H1 (cell line): Measurements from ENCODE around the gene TNNC1. TPM values are rescaled to one million over a fixed set of nuclear protein-coding genes. Genes with fewer than 3 reads are reported as not detected.

Experiments used
- CTCF ChIA-PET: fragments of 300-600 bp; sonication (Branson Sonifier 250); formaldehyde crosslinking; loops from one replicate; lab custom pipeline; 2021; ENCODE audit not compliant: partially characterized antibody; lab: Charles Lee
- POLR2A ChIA-PET: fragments of 300-600 bp; sonication (Branson Sonifier 250); formaldehyde crosslinking; loops from one replicate; lab custom pipeline; 2021; ENCODE audit warnings: inconsistent platforms; ENCODE audit not compliant: partially characterized antibody; lab: Charles Lee
- DNase-seq, 2 experiments: peaks; one replicate each; pipeline versions ENCODE4 v3.0.0 to v3.0.0-alpha.2; 2010 to 2022; ENCODE audit warnings: low spot score in 2 of 2, low read depth in 1 of 2, mixed read lengths in 1 of 2
- FAIRE-seq: peaks from 2 replicates; lab custom pipeline; 2011; peaks lifted over from hg19 to GRCh38; lab: Jason Lieb, UNC
- H2AFZ ChIP-seq: 2 replicates; pipeline ENCODE4 v1.8.1; 2012; ENCODE audit warnings: low read length, inconsistent platforms
- H2AK5ac ChIP-seq: 2 replicates; pipeline ENCODE4 v1.6.1; 2013; ENCODE audit warnings: low read depth, low read length
- H2BK120ac ChIP-seq: replicated peaks from 2 replicates; pipeline ENCODE3; 2013; ENCODE audit warnings: low read depth, low read length, inconsistent platforms
- H2BK12ac ChIP-seq: 2 replicates; pipeline ENCODE4 v1.6.1; 2013; ENCODE audit warnings: low read depth, low read length
- H2BK15ac ChIP-seq: 2 replicates; pipeline ENCODE4 v1.6.1; 2013; ENCODE audit warnings: low read length
- H2BK20ac ChIP-seq: 2 replicates; pipeline ENCODE4 v1.6.1; 2013; ENCODE audit warnings: low read length
- H2BK5ac ChIP-seq: 2 replicates; pipeline ENCODE4 v1.6.1; 2013; ENCODE audit warnings: low read depth, low read length
- H3K14ac ChIP-seq: 2 replicates; pipeline ENCODE4 v1.6.1; 2013; ENCODE audit warnings: inconsistent platforms; ENCODE audit not compliant: insufficient read length
- H3K18ac ChIP-seq: 2 replicates; pipeline ENCODE4 v1.6.1; 2013; ENCODE audit warnings: low read length; ENCODE audit errors: extremely low read depth
- H3K23ac ChIP-seq: 2 replicates; pipeline ENCODE4 v1.6.1; 2013; ENCODE audit warnings: inconsistent platforms; ENCODE audit not compliant: insufficient read length
- H3K23me2 ChIP-seq: 2 replicates; pipeline ENCODE4 v1.6.1; 2013; ENCODE audit warnings: low read depth, low read length
- H3K27ac ChIP-seq: 2 replicates; pipeline ENCODE4 v1.6.1; 2011; ENCODE audit warnings: low read depth, low read length, inconsistent platforms
- H3K27me3 ChIP-seq, 4 experiments: replicated peaks in 1 of 4; 1 replicate in 1 of 4; 2 replicates in 3 of 4; pipeline versions ENCODE4 v1.6.1 to v1.8.1; 2011 to 2013; ENCODE audit warnings: low read length in 3 of 4, mild to moderate bottlenecking in 3 of 4, inconsistent platforms in 2 of 4, mixed read lengths in 2 of 4, moderate library complexity in 1 of 4; ENCODE audit not compliant: control insufficient read depth in 3 of 4, insufficient read depth in 3 of 4; ENCODE audit errors: extremely low read depth in 1 of 4
- H3K36me3 ChIP-seq, 4 experiments: 2 replicates each; pipeline versions ENCODE4 v1.6.1 to v1.8.1; 2011 to 2013; ENCODE audit warnings: mild to moderate bottlenecking in 4 of 4, low read length in 3 of 4, moderate library complexity in 2 of 4, control low read depth in 1 of 4, inconsistent platforms in 1 of 4; ENCODE audit not compliant: insufficient read depth in 4 of 4, control insufficient read depth in 2 of 4
- H3K4ac ChIP-seq: replicated peaks from 2 replicates; pipeline ENCODE3; 2013; ENCODE audit warnings: low read length, low read depth, mixed read lengths, inconsistent platforms; ENCODE audit not compliant: insufficient read length
- H3K4me1 ChIP-seq, 4 experiments: replicated peaks in 1 of 4; 1 replicate in 1 of 4; 2 replicates in 3 of 4; pipeline versions ENCODE4 v1.6.1 to v1.8.1; 2011 to 2013; ENCODE audit warnings: low read length in 3 of 4, inconsistent platforms in 2 of 4, mixed read lengths in 1 of 4; ENCODE audit not compliant: insufficient read depth in 4 of 4, control insufficient read depth in 3 of 4
- H3K4me2 ChIP-seq, 2 experiments: 2 replicates each; pipeline versions ENCODE4 v1.6.1 to v1.8.1; 2011 to 2013; ENCODE audit warnings: low read depth in 2 of 2, low read length in 2 of 2, control low read depth in 1 of 2, inconsistent platforms in 1 of 2, mild to moderate bottlenecking in 1 of 2; ENCODE audit not compliant: insufficient read depth in 1 of 2
- H3K4me3 ChIP-seq, 4 experiments: fragments of 200-600, 300-600 bp in 1 of 4; sonication (generic), shearing (Covaris generic), sonication (Bioruptor Twin) in 1 of 4; 2 replicates each; pipeline versions ENCODE4 v1.5.1 to v1.8.1; 2011 to 2016; ENCODE audit warnings: low read length in 4 of 4, low read depth in 3 of 4, control low read depth in 2 of 4, inconsistent platforms in 2 of 4, mild to moderate bottlenecking in 2 of 4, mixed read lengths in 1 of 4, moderate library complexity in 1 of 4; ENCODE audit not compliant: insufficient read depth in 2 of 4; ENCODE audit errors: extremely low read depth in 1 of 4
- H3K56ac ChIP-seq: replicated peaks from 2 replicates; pipeline ENCODE3; 2013; ENCODE audit warnings: low read depth, mild to moderate bottlenecking, mixed read lengths, low read length, inconsistent platforms; ENCODE audit not compliant: insufficient read length
- H3K79me1 ChIP-seq: 2 replicates; pipeline ENCODE4 v1.6.1; 2013; ENCODE audit warnings: low read depth, low read length, control low read depth
- H3K79me2 ChIP-seq, 2 experiments: 2 replicates each; pipeline versions ENCODE4 v1.6.1 to v1.8.1; 2012 to 2013; ENCODE audit warnings: low read length in 2 of 2, mild to moderate bottlenecking in 2 of 2, inconsistent platforms in 1 of 2; ENCODE audit not compliant: insufficient read depth in 2 of 2, control insufficient read depth in 1 of 2
- H3K9ac ChIP-seq, 4 experiments: replicated peaks in 1 of 4; 1 replicate in 1 of 4; 2 replicates in 3 of 4; pipeline versions ENCODE4 v1.6.1 to v1.8.1; 2011 to 2013; ENCODE audit warnings: low read depth in 3 of 4, low read length in 3 of 4, control low read depth in 2 of 4, mild to moderate bottlenecking in 2 of 4, moderate library complexity in 2 of 4, inconsistent platforms in 1 of 4; ENCODE audit errors: extremely low read depth in 1 of 4
- H3K9me3 ChIP-seq, 2 experiments: 2 replicates each; pipeline versions ENCODE4 v1.6.1 to v1.8.1; 2012 to 2013; ENCODE audit warnings: mild to moderate bottlenecking in 2 of 2, moderate library complexity in 2 of 2, control low read depth in 1 of 2, inconsistent platforms in 1 of 2, low read depth in 1 of 2, low read length in 1 of 2, mixed read lengths in 1 of 2; ENCODE audit not compliant: insufficient read depth in 2 of 2
- H4K20me1 ChIP-seq, 2 experiments: replicated peaks in 1 of 2; 2 replicates each; pipeline versions ENCODE3 to v1.8.1; 2011 to 2013; ENCODE audit warnings: inconsistent platforms in 2 of 2, low read length in 2 of 2, mild to moderate bottlenecking in 1 of 2; ENCODE audit not compliant: insufficient read depth in 2 of 2, control insufficient read depth in 1 of 2
- H4K5ac ChIP-seq: 2 replicates; pipeline ENCODE4 v1.6.1; 2013; ENCODE audit warnings: low read length, low read depth, mixed read lengths, inconsistent platforms; ENCODE audit not compliant: insufficient read length
- H4K8ac ChIP-seq: 2 replicates; pipeline ENCODE4 v1.8.0; 2013; ENCODE audit warnings: mild to moderate bottlenecking, moderate library complexity, low read length, inconsistent platforms; ENCODE audit not compliant: insufficient read depth; ENCODE audit errors: extremely low read depth
- H4K91ac ChIP-seq: replicated peaks from 2 replicates; pipeline ENCODE3; 2013; ENCODE audit warnings: low read length, mixed read lengths, inconsistent platforms; ENCODE audit not compliant: insufficient read length
- CBX5 ChIP-seq: fragments of 300-800, 300-1000 bp; sonication (generic); IDR thresholded peaks from 2 replicates; pipeline ENCODE4 v1.7.1; 2016; ENCODE audit warnings: antibody characterized with exemption, low read length, low read depth
- CHD1 ChIP-seq: IDR thresholded peaks from 2 replicates; pipeline ENCODE4 v1.6.1; 2012; ENCODE audit warnings: low read depth, low read length, improper control_type of control experiment
- EGR1 ChIP-seq: IDR thresholded peaks from 2 replicates; pipeline ENCODE4 v1.6.1; 2011; ENCODE audit warnings: low read depth, low read length, borderline replicate concordance
- EP300 ChIP-seq, 2 experiments: IDR thresholded peaks; 1 replicate in 1 of 2; 2 replicates in 1 of 2; pipeline ENCODE4 v1.6.1; 2011 to 2012; ENCODE audit warnings: low read depth in 2 of 2, low read length in 2 of 2, mild to moderate bottlenecking in 2 of 2, borderline replicate concordance in 1 of 2, inconsistent platforms in 1 of 2, moderate library complexity in 1 of 2
- GABPA ChIP-seq: IDR thresholded peaks from 2 replicates; pipeline ENCODE4 v1.6.1; 2011; ENCODE audit warnings: mild to moderate bottlenecking, low read length, moderate library complexity, borderline replicate concordance; ENCODE audit not compliant: insufficient read depth
- KDM5A ChIP-seq: fragments of 200-600 bp; IDR thresholded peaks from 2 replicates; pipeline ENCODE4 v1.7.1; 2012; ENCODE audit warnings: mild to moderate bottlenecking, low read length, inconsistent platforms, mixed read lengths
- POLR2A ChIP-seq, 2 experiments: IDR thresholded peaks; 1 replicate in 1 of 2; 2 replicates in 1 of 2; pipeline ENCODE4 v1.6.1; 2011; ENCODE audit warnings: low read depth in 2 of 2, low read length in 2 of 2, mild to moderate bottlenecking in 2 of 2; ENCODE audit errors: control extremely low read depth in 1 of 2
- RBBP5 ChIP-seq: IDR thresholded peaks from 2 replicates; pipeline ENCODE4 v1.7.1; 2012; ENCODE audit warnings: low read depth, mild to moderate bottlenecking, inconsistent platforms, low read length, moderate library complexity, borderline replicate concordance
- TAF7 ChIP-seq: optimal IDR thresholded peaks from 2 replicates; pipeline ENCODE3; 2011; ENCODE audit warnings: low read depth, mild to moderate bottlenecking, inconsistent platforms, low read length, moderate library complexity, borderline replicate concordance
- TCF12 ChIP-seq: IDR thresholded peaks from 2 replicates; pipeline ENCODE4 v1.6.1; 2011; ENCODE audit warnings: low read depth, mild to moderate bottlenecking, low read length
- WGBS, 2 experiments: shearing (Covaris generic) in 1 of 2; methylation state at CpG; one replicate each; pipeline versions ENCODE4 v1.1.6 to v1.1.7; 2013 to 2015; ENCODE audit warnings: low lambda C conversion rate in 2 of 2, mixed read lengths in 2 of 2, inconsistent platforms in 1 of 2, low coverage in 1 of 2, missing lambda C conversion rate in 1 of 2; ENCODE audit not compliant: insufficient replicate concordance in 2 of 2, insufficient coverage in 1 of 2, insufficient read length in 1 of 2; ENCODE audit errors: extremely low coverage in 1 of 2, missing lambda C conversion rate in 1 of 2; 5-methylcytosine and 5-hydroxymethylcytosine counted together
- polyA plus RNA-seq, 7 experiments: library from polyadenylated mRNA; depleted of rRNA in 3 of 7; stranded (reverse) in 5 of 7; unstranded in 2 of 7; fragments of >200 nt in 5 of 7; fragments of 200-250 nt in 2 of 7; gene quantifications; 1 replicate in 5 of 7; 2 replicates in 1 of 7; 4 replicates in 1 of 7; pipeline versions ENCODE4 v1.2.1 to v1.2.3, GENCODE V29; 2011 to 2013; ENCODE audit warnings: missing spikeins in 2 of 7, mixed read lengths in 2 of 7
- total RNA-seq: library from RNA; stranded (reverse); fragmentation: NEBNext Ultra II Directional; extraction: Animal tissue kit (Norgen Biotek cat#: 25700); gene quantifications from 2 replicates; pipeline ENCODE4 v1.2.1, GENCODE V29; 2021

The TNNC1 gene
- total and polyA plus RNA-seq, 2 of the 8 experiments (the other 6 are each of a cell fraction or from before 2014, with no cell fraction given), result 5.8 to 16.4 TPM

GRCh38 chr3:52455283-52456168, 1.7 kb upstream of the TNNC1 start, which contains the start of gene NISCH:
Gene NISCH (plus strand): TSS chr3:52455604. CDS start chr3:52455642, 38 bp downstream.
- Histone ChIP-seq H3K14ac (no peak within 1 kb of the TSS), H3K23ac (no peak within 1 kb of the TSS), H3K27ac (peak within 1 kb of the TSS; percentile 1; the same call in 1 of the 2 replicates), H3K27me3 (no peaks in the 10 kb centered on the region), H3K79me2 (peaks cover 0 to 22% of the 10 kb centered on the region in 2 experiments; a peak in 2 of 4 replicates), H3K23me2 (peaks cover 8% of the 10 kb centered on the region), H2BK20ac (0 out of 2 replicates have a peak within 1 kb of the TSS, but pooled peaks have one; percentile 80), H3K56ac (peak within 1 kb of the TSS; percentile 77), H2BK5ac (peak within 1 kb of the TSS; percentile 67; the same call in 1 of the 2 replicates), H4K5ac (peak within 1 kb of the TSS; percentile 74), H3K4me3 (peak within 1 kb of the TSS; percentile 63 to 98 (median 87)), H2AFZ (peak within 1 kb of the TSS; percentile 19), H3K18ac (peak within 1 kb of the TSS; percentile 60), H3K4me2 (peak within 1 kb of the TSS; percentile 79 to 95), H3K9me3 (no peaks in the 10 kb centered on the region), H4K91ac (peak within 1 kb of the TSS; percentile 75), H3K79me1 (no peaks in the 10 kb centered on the region; the same call in 1 of the 2 replicates), H2BK15ac (peak within 1 kb of the TSS; percentile 97), H2AK5ac (peak within 1 kb of the TSS; percentile 54; the same call in 1 of the 2 replicates), H4K20me1 (no peaks in the 10 kb centered on the region), H3K36me3 (peaks cover 12 to 25% (median 16%) of the 10 kb centered on the region in 4 experiments), H2BK120ac (peak within 1 kb of the TSS; percentile 38), H3K4me1 (peaks cover 0 to 24% (median 8%) of the 10 kb centered on the region in 4 experiments; a peak in 6 of 7 replicates), H2BK12ac (peak within 1 kb of the TSS; percentile 40), H4K8ac (peak within 1 kb of the TSS; percentile 96), H3K9ac (peak within 1 kb of the TSS; percentile 65 to 80 (median 76)), H3K4ac (peak within 1 kb of the TSS; percentile 96)
- DNase-seq (peak in 1 of 2 experiments; percentile 96), FAIRE-seq (no peak)
- 6% methylated on average over 47 of the region's 86 CpGs; no CpG with 5 or more reads in 1 of the 2 experiments for WGBS, 2 experiments
- POLR2A ChIA-PET, result interaction anchor here (1.1 to 1.4 kb wide), 3 partner anchors 14 to 250 kb away, joined by 3 read pairs; partner anchors contain the start of genes GLT8D1 and SPCS1
- CTCF ChIA-PET, result interaction anchor here (2.0 to 5.9 kb wide), 3 partner anchors 9 to 43 kb away, joined by 5 to 45 read pairs (median 44); partner anchors contain the start of gene SEMA3G
- TF ChIP-seq CBX5 (no peak), GABPA (no peak), CHD1 (no peak), EP300 (IDR thresholded peaks at IDR 0.05; ENCODE audit: borderline replicate concordance in 1 of 2, low read depth in 2 of 2, low read length in 2 of 2) (no peak), TAF7 (no peak), POLR2A (IDR thresholded peaks at IDR 0.05; ENCODE audit: control extremely low read depth in 1 of 2, low read depth in 2 of 2, low read length in 2 of 2) (peak in 1 of 2 experiments; percentile 55; a peak in 1 of 3 replicates), RBBP5 (peak; percentile 78; the same call in 1 of the 2 replicates), EGR1 (peak; percentile 38; the same call in 1 of the 2 replicates), KDM5A (peak; percentile 62; the same call in 1 of the 2 replicates), TCF12 (no peak)
